ENCODE results near the gene BTBD2. TPM values are rescaled to one million over a fixed set of nuclear protein-coding genes. Genes with fewer than 3 reads are reported as not detected.

Gene BTBD2
- total RNA-seq, 1 donor from 2014 or later = 57.3 TPM

DNA sequence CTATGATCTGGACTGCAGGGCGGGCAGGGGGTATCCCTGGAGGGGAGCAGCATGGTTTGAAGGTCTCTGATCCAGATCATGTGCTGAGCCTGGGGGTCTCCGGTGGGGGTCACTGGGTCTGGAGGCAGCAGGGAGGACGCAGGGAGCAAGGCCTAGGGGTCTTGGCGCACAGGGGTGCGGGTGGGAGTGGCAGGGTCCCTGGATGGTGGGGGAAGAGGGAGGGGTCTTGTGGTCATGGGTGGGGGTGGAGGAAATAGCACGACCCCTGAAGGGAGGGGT lies 1.9 kb downstream of the BTBD2 start:
- ChIA-PET CTCF (no interaction called here), POLR2A (interaction anchor here (1.0 kb wide), 1 partner anchor 116 kb away, joined by 3 read pairs; no protein-coding TSS in a partner anchor)
- H3K36me3 Mint-ChIP-seq (ENCODE audit: low read depth) = peaks cover 15% of the 10 kb centered on the region
- peaks cover 27% of the 10 kb centered on the region for H3K4me1 Mint-ChIP-seq
- ATAC-seq (ENCODE audit: low read depth) = no peak
- DNase-seq = no peak
- H3K27me3 Mint-ChIP-seq = no peaks in the 10 kb centered on the region
- peak overlapping the region; percentile 15 for H3K4me3 Mint-ChIP-seq
- H3K9me3 Mint-ChIP-seq = no peaks in the 10 kb centered on the region
- intact Hi-C loops (cut with micrococcal nuclease) = no loop called here
- no peak overlapping the region for H3K27ac Mint-ChIP-seq
- no peak for TF ChIP-seq CTCF (IDR thresholded peaks at IDR 0.05)

DNA sequence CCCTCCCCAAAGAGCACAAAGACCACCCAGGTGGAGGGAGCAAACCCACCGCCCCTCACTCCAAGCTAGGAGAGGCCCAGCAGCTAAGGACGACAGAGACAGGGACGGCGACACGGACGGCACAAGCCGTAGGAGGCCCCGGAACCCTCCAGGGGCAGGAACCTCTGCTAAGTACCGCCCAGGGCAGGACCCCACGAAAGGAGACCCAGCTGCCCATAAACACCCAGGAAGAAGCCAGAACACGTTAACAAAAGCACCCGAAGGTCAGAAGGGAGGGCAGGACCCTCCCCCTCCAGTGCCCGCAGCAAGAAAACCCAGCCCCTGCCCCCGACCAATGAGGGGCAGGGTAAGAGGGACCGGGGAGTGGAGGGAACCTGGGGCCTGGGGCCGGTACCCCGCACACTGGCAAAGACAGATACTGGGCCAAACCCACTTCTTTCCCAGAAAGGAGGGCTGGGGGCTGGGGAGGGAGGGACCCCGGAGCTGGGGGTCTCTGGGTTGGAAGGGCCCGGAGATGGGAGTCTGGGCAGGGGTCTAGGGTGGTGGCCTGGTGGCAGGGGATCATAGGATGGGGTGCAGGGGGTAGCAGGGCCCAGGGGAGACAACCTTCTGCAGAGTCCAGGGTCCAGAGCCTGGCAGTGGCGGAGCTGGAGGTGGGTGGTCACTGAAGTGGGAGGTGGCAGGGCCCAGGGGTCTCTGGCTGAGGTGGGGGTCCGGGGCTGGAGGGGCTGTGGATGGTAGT lies 2.4 kb downstream of the BTBD2 start:
- Mint-ChIP-seq H3K36me3 (ENCODE audit: low read depth) (peaks cover 15% of the 10 kb centered on the region), H3K27me3 (no peaks in the 10 kb centered on the region), H3K4me3 (no peak overlapping the region), H3K4me1 (peaks cover 28% of the 10 kb centered on the region), H3K9me3 (no peaks in the 10 kb centered on the region), H3K27ac (peak overlapping the region; percentile 35)
- ATAC-seq (ENCODE audit: low read depth) = no peak
- intact Hi-C loops (cut with micrococcal nuclease) = no loop called here
- ChIA-PET POLR2A (interaction anchor here (0.6 to 1.0 kb wide), 2 partner anchors 87 to 116 kb away, joined by 3 read pairs; no protein-coding TSS in a partner anchor), CTCF (no interaction called here)
- DNase-seq = no peak
- TF ChIP-seq CTCF (IDR thresholded peaks at IDR 0.05) = no peak

DNA sequence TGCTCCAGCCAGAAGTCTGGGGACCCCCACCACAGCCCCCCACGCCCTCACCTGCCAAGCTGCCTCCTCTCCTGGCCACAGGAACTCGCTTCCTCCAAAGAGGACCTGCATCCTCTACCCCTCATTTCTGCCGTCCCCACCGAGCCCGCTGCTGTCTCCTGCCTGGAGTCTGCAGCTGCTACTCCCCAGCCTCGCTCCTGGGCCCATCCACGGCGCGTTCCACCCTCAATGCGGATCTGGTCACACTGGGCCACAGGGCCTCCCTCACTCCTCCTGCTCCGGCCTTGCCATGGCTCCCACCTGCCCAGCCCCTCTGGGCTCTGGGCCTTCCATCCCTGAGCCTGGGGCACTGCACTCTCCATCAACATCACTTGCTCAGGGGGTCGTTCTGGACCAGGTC lies 4.3 kb downstream of the BTBD2 start:
- H3K27ac Mint-ChIP-seq = no peak overlapping the region
- H3K4me3 Mint-ChIP-seq = no peak overlapping the region
- peaks cover 15% of the 10 kb centered on the region for H3K36me3 Mint-ChIP-seq (ENCODE audit: low read depth)
- POLR2A ChIA-PET = interaction anchor here (0.7 kb wide), 1 partner anchor 227 kb away, joined by 3 read pairs; no protein-coding TSS in a partner anchor
- H3K4me1 Mint-ChIP-seq = peaks cover 30% of the 10 kb centered on the region
- intact Hi-C loops (cut with micrococcal nuclease) = no loop called here
- no peak for DNase-seq
- no peaks in the 10 kb centered on the region for H3K9me3 Mint-ChIP-seq
- no peak for ATAC-seq (ENCODE audit: low read depth)
- no peaks in the 10 kb centered on the region for H3K27me3 Mint-ChIP-seq
- TF ChIP-seq CTCF (IDR thresholded peaks at IDR 0.05) = no peak
- CTCF ChIA-PET = no interaction called here

GRCh38 chr19:2010135-2010668 lies 5.3 kb downstream of the BTBD2 start:
- no peak overlapping the region for H3K4me3 Mint-ChIP-seq
- no peak for ATAC-seq (ENCODE audit: low read depth)
- no peak for TF ChIP-seq CTCF (IDR thresholded peaks at IDR 0.05)
- peaks cover 30% of the 10 kb centered on the region for H3K4me1 Mint-ChIP-seq
- no peaks in the 10 kb centered on the region for H3K27me3 Mint-ChIP-seq
- no peaks in the 10 kb centered on the region for H3K9me3 Mint-ChIP-seq
- POLR2A ChIA-PET = no interaction called here
- DNase-seq = no peak
- intact Hi-C loops (cut with micrococcal nuclease) = no loop called here
- H3K27ac Mint-ChIP-seq = no peak overlapping the region
- CTCF ChIA-PET = interaction anchor here (0.7 kb wide), 1 partner anchor 56 kb away, joined by 3 read pairs; no protein-coding TSS in a partner anchor
- peaks cover 15% of the 10 kb centered on the region for H3K36me3 Mint-ChIP-seq (ENCODE audit: low read depth)

DNA sequence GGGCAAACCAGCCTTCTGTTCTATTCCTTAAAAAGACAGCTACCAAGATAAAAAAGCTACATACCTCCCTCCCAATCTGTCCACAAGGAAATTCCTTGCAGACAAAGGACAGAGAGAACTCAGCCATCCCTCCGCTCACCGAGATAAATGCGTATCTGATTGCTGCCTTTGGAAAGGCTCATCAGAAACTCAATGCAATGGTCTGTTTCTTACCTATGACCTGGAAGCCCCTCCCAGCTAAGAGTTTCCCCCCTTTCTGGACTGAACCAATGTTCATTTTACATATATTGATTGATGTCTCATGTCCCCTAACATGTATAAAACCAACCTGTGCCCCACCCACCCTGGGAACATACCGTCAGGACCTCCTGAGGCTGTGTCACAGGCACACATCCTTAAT lies 11.6 kb downstream of the BTBD2 start:
- H3K4me3 Mint-ChIP-seq = no peak overlapping the region
- peaks cover 25% of the 10 kb centered on the region for H3K36me3 Mint-ChIP-seq (ENCODE audit: low read depth)
- ChIA-PET CTCF (no interaction called here), POLR2A (interaction anchor here (0.7 kb wide), 2 partner anchors 31 to 110 kb away, joined by 3 to 5 read pairs; no protein-coding TSS in a partner anchor)
- no peak for TF ChIP-seq CTCF (IDR thresholded peaks at IDR 0.05)
- no peaks in the 10 kb centered on the region for H3K27me3 Mint-ChIP-seq
- peaks cover 15% of the 10 kb centered on the region for H3K4me1 Mint-ChIP-seq
- no peak overlapping the region for H3K27ac Mint-ChIP-seq
- H3K9me3 Mint-ChIP-seq = no peaks in the 10 kb centered on the region
- intact Hi-C loops (cut with micrococcal nuclease) = no loop called here
- no peak for ATAC-seq (ENCODE audit: low read depth)
- DNase-seq = no peak

All from activated B cell treated with CpG ODN at 0.5 μM for 24 hours (primary cell).